Large intestine (tissue), 3 donors: Measurements from ENCODE around the gene CFAP61. TPM values are rescaled to one million over a fixed set of nuclear protein-coding genes. Genes with fewer than 3 reads are reported as not detected.
"Not testable (repeated sequence)": the region's sequence is repeated elsewhere in the genome, so short reads cannot be mapped to it uniquely, and the experiment has no call there.

ENCODE experiments used
- DNase-seq, 2 donors: peaks; one replicate each; pipeline versions ENCODE4 v3.0.0 to v3.0.0-alpha.2; 2013
- H3K27ac ChIP-seq: one replicate; pipeline ENCODE4 v1.5.1; 2013; ENCODE audit warnings: low read length
- H3K27me3 ChIP-seq: 2 replicates; pipeline ENCODE4 v1.6.1; 2013; ENCODE audit warnings: low read length; ENCODE audit not compliant: control insufficient read depth, insufficient read depth
- H3K36me3 ChIP-seq: 2 replicates; pipeline ENCODE4 v1.6.1; 2013; ENCODE audit warnings: low read length; ENCODE audit not compliant: control insufficient read depth, insufficient read depth
- H3K4me1 ChIP-seq: one replicate; pipeline ENCODE4 v1.6.1; 2013; ENCODE audit warnings: low read length; ENCODE audit not compliant: control insufficient read depth, insufficient read depth
- H3K4me3 ChIP-seq: one replicate; pipeline ENCODE4 v1.5.1; 2013; ENCODE audit warnings: low read length
- H3K9me3 ChIP-seq: one replicate; pipeline ENCODE4 v1.6.1; 2013; ENCODE audit warnings: mild to moderate bottlenecking, low read depth, low read length, moderate library complexity; ENCODE audit not compliant: control insufficient read depth
- WGBS: methylation state at CpG from one replicate; pipeline ENCODE4 v1.1.5; 2013; ENCODE audit warnings: low lambda C conversion rate; ENCODE audit not compliant: insufficient coverage; 5-methylcytosine and 5-hydroxymethylcytosine counted together
- polyA plus RNA-seq: library from polyadenylated mRNA; unstranded; fragments of 120-200 nt; gene quantifications from one replicate; pipeline ENCODE4 v1.2.1, GENCODE V29; 2013

The CFAP61 gene
- polyA plus RNA-seq, 1 donor, result 0.36 TPM

DNA sequence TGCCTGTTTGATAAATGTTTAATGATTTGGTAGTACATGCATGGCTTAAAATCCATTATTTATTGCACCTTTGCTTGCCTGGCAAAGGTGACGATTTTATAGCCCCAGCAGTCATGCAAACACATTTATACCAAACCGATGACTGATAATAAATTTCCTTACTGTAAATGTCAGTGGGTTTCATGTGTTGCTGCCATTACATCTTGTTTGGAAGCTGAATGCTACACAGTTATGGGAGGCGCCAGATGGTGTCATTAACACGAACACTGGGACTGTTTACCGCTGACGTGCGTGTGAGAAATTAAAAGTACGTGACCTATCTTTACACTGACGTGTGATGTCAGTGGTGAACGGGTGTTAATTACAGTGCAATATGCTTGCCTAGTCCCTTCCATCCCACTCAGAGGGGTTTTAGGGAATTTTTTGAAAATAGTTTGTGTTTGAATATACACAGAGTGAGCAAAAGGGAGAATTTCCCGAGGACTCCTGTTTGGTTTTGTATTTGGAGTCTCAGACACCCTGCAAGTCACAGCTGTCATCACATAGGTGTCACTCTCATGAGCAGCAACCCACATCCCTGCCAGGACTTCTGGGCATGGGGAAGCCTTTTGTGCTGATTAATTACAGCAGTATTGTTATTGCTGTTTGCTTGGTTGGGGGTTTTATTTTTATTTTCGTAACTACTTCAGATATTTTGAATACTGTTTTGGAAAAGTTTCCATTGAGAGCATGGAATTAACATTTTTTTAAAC is 163.8 kb downstream of the CFAP61 start:
- no peak for DNase-seq
- no peak overlapping the region for H3K27ac ChIP-seq
- no peaks in the 10 kb centered on the region for H3K9me3 ChIP-seq
- no peak overlapping the region for H3K4me3 ChIP-seq
- no peaks in the 10 kb centered on the region for H3K36me3 ChIP-seq
- 100% methylated on average over 1 of the region's 12 CpGs for WGBS
- no peaks in the 10 kb centered on the region for H3K27me3 ChIP-seq
- no peaks in the 10 kb centered on the region for H3K4me1 ChIP-seq

DNA sequence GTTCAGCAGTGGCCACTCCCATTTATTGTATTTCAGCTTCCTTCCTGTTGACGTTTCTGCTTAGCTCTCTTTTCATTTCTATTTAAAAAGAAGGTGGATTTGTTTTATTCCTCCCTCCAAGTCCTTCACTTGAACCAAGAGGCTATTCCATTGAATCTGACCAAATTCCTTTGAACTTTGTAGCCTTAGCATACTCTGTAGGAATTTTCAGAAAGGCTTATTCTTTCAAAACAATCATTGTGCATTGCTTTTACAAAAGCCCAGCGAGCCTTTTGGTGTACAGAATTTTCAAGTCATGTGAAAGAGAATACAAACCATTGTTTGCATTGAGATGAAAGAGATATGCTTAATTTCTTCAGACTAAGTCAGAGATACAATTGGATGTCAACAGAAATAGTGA is 164.6 kb downstream of the CFAP61 start:
- no peak overlapping the region for H3K27ac ChIP-seq
- WGBS, result 57% methylated on average over 2 of the region's 2 CpGs
- no peak for DNase-seq
- H3K4me1 ChIP-seq, result no peaks in the 10 kb centered on the region
- H3K9me3 ChIP-seq, result no peaks in the 10 kb centered on the region
- no peak overlapping the region for H3K4me3 ChIP-seq
- no peaks in the 10 kb centered on the region for H3K27me3 ChIP-seq
- H3K36me3 ChIP-seq, result no peaks in the 10 kb centered on the region

DNA sequence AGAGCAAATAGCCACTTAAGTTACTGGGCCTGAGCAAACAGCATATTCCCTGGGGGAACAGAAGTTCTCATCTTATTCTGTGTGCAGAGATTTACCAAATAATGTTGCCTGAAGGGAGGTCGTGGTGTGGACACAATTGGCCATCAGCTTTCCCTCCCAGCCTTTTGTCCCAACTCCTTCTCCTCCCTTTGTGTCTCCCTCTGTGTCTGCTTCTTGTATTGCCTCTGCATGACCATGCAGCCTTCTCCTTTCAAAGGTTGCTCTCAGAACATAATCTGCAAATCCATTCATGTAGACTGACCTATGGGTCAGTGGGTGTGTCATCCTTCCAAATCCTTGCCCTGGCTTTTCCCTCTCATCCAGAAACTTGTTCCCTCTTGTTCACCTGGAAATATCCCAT is 165.3 kb downstream of the CFAP61 start:
- H3K4me1 ChIP-seq, result no peaks in the 10 kb centered on the region
- no peak overlapping the region for H3K27ac ChIP-seq
- no peaks in the 10 kb centered on the region for H3K27me3 ChIP-seq
- H3K36me3 ChIP-seq, result no peaks in the 10 kb centered on the region
- no CpG with 5 or more reads among the region's 1 CpG for WGBS
- no peak for DNase-seq
- no peaks in the 10 kb centered on the region for H3K9me3 ChIP-seq
- H3K4me3 ChIP-seq, result no peak overlapping the region

DNA sequence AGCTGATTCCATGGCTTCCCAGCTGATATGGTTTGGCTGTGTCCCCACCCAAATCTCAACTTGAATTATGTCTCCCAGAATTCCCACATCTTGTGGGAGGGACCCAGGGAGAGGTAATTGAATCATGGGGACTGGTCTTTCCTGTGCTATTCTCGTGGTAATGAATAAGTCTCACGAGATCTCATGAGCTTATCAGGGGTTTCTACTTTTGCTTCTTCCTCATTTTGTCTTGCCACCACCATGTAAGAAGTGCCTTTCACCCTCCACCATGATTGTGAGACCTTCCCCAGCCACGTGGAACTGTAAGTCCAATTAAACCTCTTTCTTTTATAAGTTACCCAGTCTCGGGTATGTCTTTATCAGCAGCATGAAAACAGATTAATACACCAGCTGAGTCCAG is 165.8 kb downstream of the CFAP61 start:
- not testable (repeated sequence) for H3K4me1 ChIP-seq, H3K4me3 ChIP-seq, DNase-seq, H3K9me3 ChIP-seq, H3K36me3 ChIP-seq, H3K27ac ChIP-seq, H3K27me3 ChIP-seq
- WGBS, result no CpG with 5 or more reads among the region's 4 CpGs

DNA sequence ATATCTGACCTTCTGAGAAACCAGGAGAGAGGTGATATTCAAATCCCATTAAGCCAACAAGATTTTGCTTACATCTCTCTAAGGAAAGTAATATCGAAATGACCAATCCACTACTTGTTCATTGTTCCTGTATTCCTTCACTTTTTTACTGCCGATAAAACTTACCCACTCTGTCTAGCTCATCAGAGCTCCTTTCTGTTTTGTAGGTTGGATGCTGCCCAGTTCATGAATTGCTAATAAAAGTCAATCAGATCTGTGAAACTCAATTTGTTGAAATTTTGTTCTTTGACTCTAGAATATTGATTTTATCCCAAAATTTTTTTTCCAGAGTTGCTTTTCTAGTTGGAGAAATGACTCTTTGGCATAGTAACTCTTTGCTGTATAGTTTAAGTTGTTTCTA is 166.7 kb downstream of the CFAP61 start:
- 100% methylated on average over 2 of the region's 2 CpGs for WGBS
- DNase-seq, result no peak
- no peak overlapping the region for H3K4me3 ChIP-seq
- no peaks in the 10 kb centered on the region for H3K27me3 ChIP-seq
- H3K4me1 ChIP-seq, result no peaks in the 10 kb centered on the region
- no peaks in the 10 kb centered on the region for H3K36me3 ChIP-seq
- H3K9me3 ChIP-seq, result no peaks in the 10 kb centered on the region
- H3K27ac ChIP-seq, result no peak overlapping the region

DNA sequence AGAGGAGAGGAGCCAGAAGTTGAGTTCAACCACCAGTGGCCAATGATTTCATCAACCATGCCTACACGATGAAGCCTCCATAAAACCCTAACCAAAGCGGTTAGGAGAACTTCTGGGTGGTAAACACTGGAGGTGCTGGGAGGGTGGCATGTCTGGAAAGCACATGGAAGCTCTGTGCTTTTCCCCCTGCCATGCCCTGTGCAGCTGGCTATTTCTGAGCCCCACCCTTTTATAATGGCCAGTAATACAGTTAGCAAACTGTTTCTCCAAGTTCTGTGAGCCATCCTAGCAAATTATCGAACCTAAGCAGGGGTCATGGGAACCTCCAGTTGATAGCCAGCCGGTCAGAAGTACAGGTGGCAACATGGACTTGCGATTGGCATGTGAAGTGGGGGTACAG is 167.8 kb downstream of the CFAP61 start:
- Histone ChIP-seq H3K4me3 (no peak overlapping the region), H3K4me1 (no peaks in the 10 kb centered on the region), H3K9me3 (no peaks in the 10 kb centered on the region), H3K36me3 (no peaks in the 10 kb centered on the region), H3K27ac (no peak overlapping the region), H3K27me3 (no peaks in the 10 kb centered on the region)
- 100% methylated on average over 1 of the region's 5 CpGs for WGBS
- DNase-seq, result no peak

DNA sequence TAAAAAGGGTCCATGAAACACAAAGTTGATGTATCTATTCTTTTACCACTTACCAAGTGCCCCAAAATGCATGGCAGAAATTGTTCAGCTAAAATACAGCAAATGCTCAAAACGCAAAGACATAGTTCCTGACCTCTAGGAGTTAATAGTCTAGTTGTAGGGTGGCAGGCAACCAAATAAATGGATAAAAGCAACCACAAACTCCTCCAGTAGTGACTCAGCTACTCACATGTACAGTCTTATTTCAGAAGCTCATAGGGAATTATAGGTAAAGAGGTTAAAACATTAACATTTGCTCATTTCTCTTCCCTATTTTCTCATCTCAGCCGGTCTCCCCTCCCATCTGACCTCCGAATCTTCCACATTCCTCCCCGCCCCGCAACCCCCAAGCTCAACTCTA is 171.6 kb downstream of the CFAP61 start:
- Histone ChIP-seq H3K27me3 (no peaks in the 10 kb centered on the region), H3K4me1 (no peaks in the 10 kb centered on the region), H3K36me3 (no peaks in the 10 kb centered on the region), H3K27ac (no peak overlapping the region), H3K4me3 (no peak overlapping the region), H3K9me3 (no peaks in the 10 kb centered on the region)
- no peak for DNase-seq
- WGBS, result 100% methylated on average over 1 of the region's 5 CpGs

DNA sequence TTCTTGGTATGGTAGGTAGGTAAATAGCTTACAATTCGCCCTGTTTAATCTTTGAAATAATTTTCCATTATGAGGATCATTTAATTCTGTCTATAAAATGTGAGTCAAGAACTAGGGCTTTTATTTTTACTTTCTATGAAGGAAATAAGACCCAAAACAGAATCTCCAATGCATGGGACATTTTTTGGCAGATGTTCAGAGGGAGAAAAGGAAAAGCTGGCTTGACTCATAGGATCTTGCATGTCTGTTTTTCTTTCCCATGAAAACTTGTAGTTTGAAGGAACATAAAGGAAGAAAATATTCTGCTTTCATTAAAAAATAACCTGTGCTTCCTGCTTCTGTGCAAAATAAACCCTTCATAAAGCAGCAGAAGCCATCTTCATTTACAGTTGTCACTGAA is 172.5 kb downstream of the CFAP61 start:
- DNase-seq, result no peak
- Histone ChIP-seq H3K27me3 (no peaks in the 10 kb centered on the region), H3K9me3 (no peaks in the 10 kb centered on the region), H3K4me1 (no peaks in the 10 kb centered on the region), H3K27ac (no peak overlapping the region), H3K4me3 (no peak overlapping the region), H3K36me3 (no peaks in the 10 kb centered on the region)
- WGBS, result 86% methylated on average over 1 of the region's 1 CpG

DNA sequence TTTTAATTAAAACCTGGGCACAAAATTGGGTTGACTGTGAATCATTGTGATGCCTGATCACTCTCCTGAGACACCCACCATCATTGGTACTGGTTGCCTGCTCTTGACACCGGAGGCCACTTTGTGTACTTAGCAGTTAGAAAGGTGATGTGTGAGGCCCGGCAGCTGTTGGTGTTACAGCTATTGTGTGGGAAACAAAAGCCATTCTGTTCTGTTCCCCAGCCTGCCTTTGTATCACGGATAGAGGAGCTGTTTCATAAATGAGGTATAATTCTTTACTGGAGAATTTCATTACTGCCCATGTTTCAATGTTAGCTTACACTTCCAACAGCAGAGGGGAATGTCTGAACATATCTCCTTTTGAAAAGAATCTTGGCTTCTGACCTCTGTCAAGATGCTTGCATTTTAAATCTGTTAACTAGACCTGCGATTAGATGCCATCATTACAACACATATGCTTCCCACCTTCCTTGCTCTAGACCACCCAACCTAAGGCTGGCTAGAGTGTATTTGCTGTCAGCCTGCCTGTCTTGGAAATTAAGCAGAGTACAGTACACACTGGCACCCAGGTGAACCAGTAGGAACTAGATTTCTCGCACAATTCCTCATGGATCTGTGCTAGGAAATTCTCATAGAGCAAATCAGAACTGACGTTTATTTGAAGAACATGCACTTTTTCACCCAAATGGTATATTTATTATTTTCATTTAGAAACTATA is 173.2 kb downstream of the CFAP61 start:
- Histone ChIP-seq H3K36me3 (no peaks in the 10 kb centered on the region), H3K27me3 (no peaks in the 10 kb centered on the region), H3K4me3 (no peak overlapping the region), H3K9me3 (no peaks in the 10 kb centered on the region), H3K4me1 (no peaks in the 10 kb centered on the region), H3K27ac (no peak overlapping the region)
- 81% methylated on average over 2 of the region's 6 CpGs for WGBS
- no peak for DNase-seq

DNA sequence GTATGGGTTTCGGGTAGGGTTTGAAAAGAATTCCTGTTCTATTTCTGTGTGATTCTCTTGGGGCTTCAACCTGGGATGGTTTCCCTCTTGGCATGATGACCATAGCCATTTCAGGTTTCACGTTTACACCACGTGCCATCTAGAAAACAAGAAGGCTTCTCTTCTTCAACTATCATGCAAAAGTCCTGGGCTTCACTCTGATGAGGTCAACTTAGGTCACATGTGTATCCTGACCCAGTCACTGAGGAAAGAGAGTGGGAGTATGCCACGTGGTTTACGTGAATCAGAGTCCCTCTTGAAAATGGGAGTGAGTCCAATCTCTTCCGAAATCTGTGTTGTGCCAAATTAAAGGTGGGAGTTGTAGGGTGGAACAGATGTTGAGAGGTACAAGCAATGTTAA is 174.2 kb downstream of the CFAP61 start:
- no CpG with 5 or more reads among the region's 6 CpGs for WGBS
- Histone ChIP-seq H3K36me3 (no peaks in the 10 kb centered on the region), H3K4me1 (no peaks in the 10 kb centered on the region), H3K4me3 (no peak overlapping the region), H3K27ac (no peak overlapping the region), H3K27me3 (no peaks in the 10 kb centered on the region), H3K9me3 (no peaks in the 10 kb centered on the region)
- DNase-seq, result no peak
